Measurements from ENCODE around the gene MDK. TPM values are rescaled to one million over a fixed set of nuclear protein-coding genes. Genes with fewer than 3 reads are reported as not detected.

Gene MDK
- total and polyA plus RNA-seq, 2 of the 13 experiments (the other 11 are each of a cell fraction or from before 2014, with no cell fraction given), result 312 to 407 TPM

DNA sequence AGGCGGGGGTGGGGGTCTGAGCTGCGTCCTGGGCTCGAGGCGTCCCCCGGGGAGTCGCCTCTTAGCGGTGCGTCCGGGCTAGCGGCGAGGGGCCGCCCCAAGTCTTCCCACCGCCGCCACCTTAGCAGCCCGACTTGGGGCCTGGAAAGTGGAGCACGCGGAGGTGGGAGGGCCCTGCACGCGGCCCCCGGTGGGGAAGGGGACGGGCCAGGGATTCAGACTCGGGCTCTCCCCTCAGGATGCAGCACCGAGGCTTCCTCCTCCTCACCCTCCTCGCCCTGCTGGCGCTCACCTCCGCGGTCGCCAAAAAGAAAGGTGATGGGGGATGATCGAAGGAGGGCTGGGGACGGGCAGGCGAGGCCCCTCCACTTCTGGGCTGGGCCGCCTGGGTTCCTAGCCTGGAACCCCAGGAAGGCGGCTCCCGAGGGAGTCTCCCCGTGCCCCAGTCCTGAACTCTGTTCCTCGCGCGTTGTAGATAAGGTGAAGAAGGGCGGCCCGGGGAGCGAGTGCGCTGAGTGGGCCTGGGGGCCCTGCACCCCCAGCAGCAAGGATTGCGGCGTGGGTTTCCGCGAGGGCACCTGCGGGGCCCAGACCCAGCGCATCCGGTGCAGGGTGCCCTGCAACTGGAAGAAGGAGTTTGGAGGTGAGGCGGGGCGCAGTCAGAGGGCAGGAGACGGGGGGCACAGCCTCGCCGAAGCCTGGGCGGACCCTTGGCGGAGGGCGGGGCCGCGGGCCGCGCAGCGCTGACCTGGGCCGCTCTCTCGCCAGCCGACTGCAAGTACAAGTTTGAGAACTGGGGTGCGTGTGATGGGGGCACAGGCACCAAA lies 563 bp downstream of the MDK start (continued):
- TF ChIP-seq, protein P1, sequence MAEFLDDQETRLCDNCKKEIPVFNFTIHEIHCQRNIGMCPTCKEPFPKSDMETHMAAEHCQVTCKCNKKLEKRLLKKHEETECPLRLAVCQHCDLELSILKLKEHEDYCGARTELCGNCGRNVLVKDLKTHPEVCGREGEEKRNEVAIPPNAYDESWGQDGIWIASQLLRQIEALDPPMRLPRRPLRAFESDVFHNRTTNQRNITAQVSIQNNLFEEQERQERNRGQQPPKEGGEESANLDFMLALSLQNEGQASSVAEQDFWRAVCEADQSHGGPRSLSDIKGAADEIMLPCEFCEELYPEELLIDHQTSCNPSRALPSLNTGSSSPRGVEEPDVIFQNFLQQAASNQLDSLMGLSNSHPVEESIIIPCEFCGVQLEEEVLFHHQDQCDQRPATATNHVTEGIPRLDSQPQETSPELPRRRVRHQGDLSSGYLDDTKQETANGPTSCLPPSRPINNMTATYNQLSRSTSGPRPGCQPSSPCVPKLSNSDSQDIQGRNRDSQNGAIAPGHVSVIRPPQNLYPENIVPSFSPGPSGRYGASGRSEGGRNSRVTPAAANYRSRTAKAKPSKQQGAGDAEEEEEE (CRISPR knock-in tag; IDR thresholded peaks at IDR 0.05; ENCODE audit: borderline replicate concordance), result no peak
- TF ChIP-seq ZNF180 (CRISPR knock-in tag; IDR thresholded peaks at IDR 0.05; ENCODE audit: borderline replicate concordance, low read depth) (no peak), ZNF816 (CRISPR knock-in tag; IDR thresholded peaks at IDR 0.05; ENCODE audit: borderline replicate concordance) (no peak), TCF7 (IDR thresholded peaks at IDR 0.05; ENCODE audit: low read depth) (no peak), ZBTB21 (CRISPR knock-in tag; IDR thresholded peaks at IDR 0.05) (no peak), BRCA1 (CRISPR knock-in tag; IDR thresholded peaks at IDR 0.05) (no peak), ZFP41 (CRISPR knock-in tag; IDR thresholded peaks at IDR 0.05; ENCODE audit: borderline replicate concordance) (no peak), ZNF879 (CRISPR knock-in tag; IDR thresholded peaks at IDR 0.05) (no peak), ZNF839 (CRISPR knock-in tag; IDR thresholded peaks at IDR 0.05; ENCODE audit: borderline replicate concordance) (no peak), ZSCAN21 (CRISPR knock-in tag; IDR thresholded peaks at IDR 0.05; ENCODE audit: borderline replicate concordance) (no peak), HOXA3 (CRISPR knock-in tag; IDR thresholded peaks at IDR 0.05) (0 out of 2 replicates have a peak, but pooled peaks have one; percentile 40), SMAD9 (CRISPR knock-in tag; IDR thresholded peaks at IDR 0.05) (no peak), HNRNPH1 (optimal IDR thresholded peaks at IDR 0.05; ENCODE audit: low read depth, low read length) (no peak), HNF4G (IDR thresholded peaks at IDR 0.05; ENCODE audit: borderline replicate concordance, low read depth, low read length) (no peak), HNF4G (CRISPR knock-in tag; IDR thresholded peaks at IDR 0.05; ENCODE audit: borderline replicate concordance, low read depth) (no peak), RORA (CRISPR knock-in tag; IDR thresholded peaks at IDR 0.05) (no peak), ZNF737 (CRISPR knock-in tag; IDR thresholded peaks at IDR 0.05; ENCODE audit: borderline replicate concordance) (no peak), GATAD2A (CRISPR knock-in tag; IDR thresholded peaks at IDR 0.05) (no peak), ZBTB20 (CRISPR knock-in tag; IDR thresholded peaks at IDR 0.05; ENCODE audit: borderline replicate concordance, low read depth) (no peak), ZSCAN25 (CRISPR knock-in tag; IDR thresholded peaks at IDR 0.05) (no peak), TAF1 (CRISPR knock-in tag; IDR thresholded peaks at IDR 0.05) (peak; percentile 52; the same call in 1 of the 2 replicates), MAFG (CRISPR knock-in tag; IDR thresholded peaks at IDR 0.05) (no peak), ZNF343 (CRISPR knock-in tag; IDR thresholded peaks at IDR 0.05) (no peak), ZNF501 (CRISPR knock-in tag; IDR thresholded peaks at IDR 0.05) (peak; percentile 52; the same call in 1 of the 2 replicates)
- TF ChIP-seq, protein P2, sequence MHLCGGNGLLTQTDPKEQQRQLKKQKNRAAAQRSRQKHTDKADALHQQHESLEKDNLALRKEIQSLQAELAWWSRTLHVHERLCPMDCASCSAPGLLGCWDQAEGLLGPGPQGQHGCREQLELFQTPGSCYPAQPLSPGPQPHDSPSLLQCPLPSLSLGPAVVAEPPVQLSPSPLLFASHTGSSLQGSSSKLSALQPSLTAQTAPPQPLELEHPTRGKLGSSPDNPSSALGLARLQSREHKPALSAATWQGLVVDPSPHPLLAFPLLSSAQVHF (CRISPR knock-in tag; IDR thresholded peaks at IDR 0.05), result no peak
- TF ChIP-seq, protein P3, sequence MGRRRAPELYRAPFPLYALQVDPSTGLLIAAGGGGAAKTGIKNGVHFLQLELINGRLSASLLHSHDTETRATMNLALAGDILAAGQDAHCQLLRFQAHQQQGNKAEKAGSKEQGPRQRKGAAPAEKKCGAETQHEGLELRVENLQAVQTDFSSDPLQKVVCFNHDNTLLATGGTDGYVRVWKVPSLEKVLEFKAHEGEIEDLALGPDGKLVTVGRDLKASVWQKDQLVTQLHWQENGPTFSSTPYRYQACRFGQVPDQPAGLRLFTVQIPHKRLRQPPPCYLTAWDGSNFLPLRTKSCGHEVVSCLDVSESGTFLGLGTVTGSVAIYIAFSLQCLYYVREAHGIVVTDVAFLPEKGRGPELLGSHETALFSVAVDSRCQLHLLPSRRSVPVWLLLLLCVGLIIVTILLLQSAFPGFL (CRISPR knock-in tag; IDR thresholded peaks at IDR 0.05), result no peak
- TF ChIP-seq, protein P4, sequence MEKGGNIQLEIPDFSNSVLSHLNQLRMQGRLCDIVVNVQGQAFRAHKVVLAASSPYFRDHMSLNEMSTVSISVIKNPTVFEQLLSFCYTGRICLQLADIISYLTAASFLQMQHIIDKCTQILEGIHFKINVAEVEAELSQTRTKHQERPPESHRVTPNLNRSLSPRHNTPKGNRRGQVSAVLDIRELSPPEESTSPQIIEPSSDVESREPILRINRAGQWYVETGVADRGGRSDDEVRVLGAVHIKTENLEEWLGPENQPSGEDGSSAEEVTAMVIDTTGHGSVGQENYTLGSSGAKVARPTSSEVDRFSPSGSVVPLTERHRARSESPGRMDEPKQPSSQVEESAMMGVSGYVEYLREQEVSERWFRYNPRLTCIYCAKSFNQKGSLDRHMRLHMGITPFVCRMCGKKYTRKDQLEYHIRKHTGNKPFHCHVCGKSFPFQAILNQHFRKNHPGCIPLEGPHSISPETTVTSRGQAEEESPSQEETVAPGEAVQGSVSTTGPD (CRISPR knock-in tag; IDR thresholded peaks at IDR 0.05), result no peak

Data from HepG2 (cell line).